ENCODE results near the gene KLF12. TPM values are rescaled to one million over a fixed set of nuclear protein-coding genes. Genes with fewer than 3 reads are reported as not detected.

Gene KLF12
- total RNA-seq, 4 donors from 2014 or later = 7.8 to 20.3 (median 14.1) TPM

DNA sequence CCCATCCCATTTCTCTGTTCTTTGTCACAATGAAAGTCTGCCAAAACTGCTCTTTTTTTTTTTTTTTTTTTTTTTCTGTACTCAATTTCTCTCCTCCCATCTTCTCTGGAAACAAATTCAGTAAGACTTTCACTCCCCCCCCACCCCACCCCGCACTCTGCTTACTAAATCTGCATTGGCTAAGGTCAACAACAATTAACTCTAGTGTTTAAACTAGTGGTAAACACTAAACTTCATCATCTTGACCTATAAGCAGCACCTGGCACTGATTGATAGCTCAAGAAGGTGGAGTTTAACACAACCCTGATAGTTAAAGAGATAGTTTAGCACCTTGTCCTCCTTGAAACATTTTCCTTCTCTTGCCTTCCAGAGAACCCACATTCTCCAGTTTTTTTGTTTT is 14.1 kb upstream of the KLF12 start:
- 65 to 71% methylated on average over 1 of the region's 1 CpG for WGBS, 2 donors
- Histone ChIP-seq H3K4me1 (no peaks in the 10 kb centered on the region), H3K9me3 (no peaks in the 10 kb centered on the region), H3K4me3 (no peak overlapping the region), H3K27ac (no peak overlapping the region), H3K27me3 (no peaks in the 10 kb centered on the region), H3K36me3 (no peaks in the 10 kb centered on the region)
- no peak for TF ChIP-seq EP300 (IDR thresholded peaks at IDR 0.05)
- TF ChIP-seq, protein P1, sequence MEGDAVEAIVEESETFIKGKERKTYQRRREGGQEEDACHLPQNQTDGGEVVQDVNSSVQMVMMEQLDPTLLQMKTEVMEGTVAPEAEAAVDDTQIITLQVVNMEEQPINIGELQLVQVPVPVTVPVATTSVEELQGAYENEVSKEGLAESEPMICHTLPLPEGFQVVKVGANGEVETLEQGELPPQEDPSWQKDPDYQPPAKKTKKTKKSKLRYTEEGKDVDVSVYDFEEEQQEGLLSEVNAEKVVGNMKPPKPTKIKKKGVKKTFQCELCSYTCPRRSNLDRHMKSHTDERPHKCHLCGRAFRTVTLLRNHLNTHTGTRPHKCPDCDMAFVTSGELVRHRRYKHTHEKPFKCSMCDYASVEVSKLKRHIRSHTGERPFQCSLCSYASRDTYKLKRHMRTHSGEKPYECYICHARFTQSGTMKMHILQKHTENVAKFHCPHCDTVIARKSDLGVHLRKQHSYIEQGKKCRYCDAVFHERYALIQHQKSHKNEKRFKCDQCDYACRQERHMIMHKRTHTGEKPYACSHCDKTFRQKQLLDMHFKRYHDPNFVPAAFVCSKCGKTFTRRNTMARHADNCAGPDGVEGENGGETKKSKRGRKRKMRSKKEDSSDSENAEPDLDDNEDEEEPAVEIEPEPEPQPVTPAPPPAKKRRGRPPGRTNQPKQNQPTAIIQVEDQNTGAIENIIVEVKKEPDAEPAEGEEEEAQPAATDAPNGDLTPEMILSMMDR (IDR thresholded peaks at IDR 0.05) = no peak
- no peak for TF ChIP-seq POLR2A (IDR thresholded peaks at IDR 0.05)
- DNase-seq (ENCODE audit: low spot score in 2 of 2) = no peak

DNA sequence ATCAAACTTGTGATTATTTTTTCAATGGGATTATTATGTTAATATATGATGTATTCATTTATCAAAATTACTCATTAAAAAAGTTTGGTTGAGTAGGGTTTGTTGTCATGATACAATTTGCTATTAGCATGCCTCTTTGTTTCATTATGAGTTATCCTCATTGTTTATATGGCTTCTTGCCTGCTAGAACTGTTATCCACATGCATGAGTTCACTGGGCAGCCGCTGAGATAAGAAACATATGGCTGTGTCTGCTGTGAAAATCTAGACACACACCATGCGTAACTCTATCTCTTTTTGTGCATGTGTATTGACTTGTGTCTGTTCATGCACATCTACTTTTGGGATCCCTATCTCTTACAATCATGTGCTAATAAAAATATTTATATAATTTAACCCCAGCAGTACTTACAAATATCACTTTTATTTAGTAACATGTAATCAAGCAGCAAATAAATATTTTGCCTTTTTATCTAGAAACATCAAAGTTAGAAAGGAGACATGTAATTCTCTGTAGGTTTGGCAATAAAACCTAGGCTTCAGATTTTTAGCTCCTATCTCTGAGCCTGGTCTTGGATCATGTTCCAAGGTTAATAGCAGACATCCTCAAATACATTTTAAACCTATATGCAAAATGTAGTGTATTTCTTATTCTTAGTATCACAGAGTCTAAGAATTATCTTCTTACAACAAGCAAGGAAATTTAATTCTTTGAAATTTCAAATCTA is 11.2 kb upstream of the KLF12 start:
- H3K36me3 ChIP-seq = no peaks in the 10 kb centered on the region
- H3K9me3 ChIP-seq = no peaks in the 10 kb centered on the region
- no peak overlapping the region for H3K4me3 ChIP-seq
- 59 to 70% methylated on average over 2 of the region's 2 CpGs for WGBS, 2 donors
- H3K27me3 ChIP-seq = no peaks in the 10 kb centered on the region
- H3K4me1 ChIP-seq = no peaks in the 10 kb centered on the region
- TF ChIP-seq, protein P1 (IDR thresholded peaks at IDR 0.05) = no peak
- TF ChIP-seq POLR2A (IDR thresholded peaks at IDR 0.05) (no peak), EP300 (IDR thresholded peaks at IDR 0.05) (no peak)
- no peak for DNase-seq (ENCODE audit: low spot score in 2 of 2)
- no peak overlapping the region for H3K27ac ChIP-seq

DNA sequence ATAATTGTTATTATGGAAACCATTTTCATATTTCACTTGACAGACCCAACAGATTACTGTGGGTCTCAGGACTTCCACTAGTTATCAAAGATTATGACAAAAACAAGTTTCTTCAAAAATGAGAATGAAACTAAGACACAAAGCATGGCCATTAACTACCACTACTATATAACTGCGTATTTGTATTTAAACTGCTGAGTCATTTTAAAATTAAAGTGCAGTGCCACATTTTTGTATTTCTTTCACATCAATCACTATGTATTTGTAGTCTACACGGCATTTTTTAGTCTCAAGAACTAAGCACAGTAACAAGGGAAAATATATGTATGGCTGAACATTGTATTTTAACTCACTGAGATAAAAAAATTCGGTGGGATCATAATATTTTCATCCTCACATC is 10.1 kb upstream of the KLF12 start:
- Histone ChIP-seq H3K4me1 (no peaks in the 10 kb centered on the region), H3K4me3 (no peak overlapping the region), H3K27me3 (no peaks in the 10 kb centered on the region), H3K36me3 (no peaks in the 10 kb centered on the region), H3K9me3 (no peaks in the 10 kb centered on the region), H3K27ac (no peak overlapping the region)
- 73 to 81% methylated on average over 3 of the region's 3 CpGs for WGBS, 2 donors
- no peak for DNase-seq (ENCODE audit: low spot score in 2 of 2)
- TF ChIP-seq, protein P1 (IDR thresholded peaks at IDR 0.05) = no peak
- TF ChIP-seq POLR2A (IDR thresholded peaks at IDR 0.05) (no peak), EP300 (IDR thresholded peaks at IDR 0.05) (no peak)

DNA sequence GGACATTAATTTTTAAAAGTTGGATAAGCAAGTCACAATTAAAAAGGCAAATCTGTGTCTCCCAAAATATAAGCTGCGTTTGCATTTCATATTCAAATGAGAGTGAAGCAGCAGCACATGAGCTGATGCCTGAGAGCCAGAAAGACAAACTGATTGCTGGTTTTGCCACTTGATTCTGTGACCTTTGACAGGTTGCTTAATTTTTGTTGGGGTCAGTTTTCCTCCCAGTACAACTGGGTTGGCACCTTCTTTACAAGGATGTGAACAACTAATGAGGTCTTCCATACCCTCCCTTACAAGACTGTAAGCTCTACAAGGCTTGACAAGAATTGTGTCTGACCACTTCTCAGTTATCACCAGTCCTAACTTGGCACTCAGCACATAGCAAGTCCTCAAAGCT is 8.1 kb upstream of the KLF12 start:
- no peaks in the 10 kb centered on the region for H3K27me3 ChIP-seq

DNA sequence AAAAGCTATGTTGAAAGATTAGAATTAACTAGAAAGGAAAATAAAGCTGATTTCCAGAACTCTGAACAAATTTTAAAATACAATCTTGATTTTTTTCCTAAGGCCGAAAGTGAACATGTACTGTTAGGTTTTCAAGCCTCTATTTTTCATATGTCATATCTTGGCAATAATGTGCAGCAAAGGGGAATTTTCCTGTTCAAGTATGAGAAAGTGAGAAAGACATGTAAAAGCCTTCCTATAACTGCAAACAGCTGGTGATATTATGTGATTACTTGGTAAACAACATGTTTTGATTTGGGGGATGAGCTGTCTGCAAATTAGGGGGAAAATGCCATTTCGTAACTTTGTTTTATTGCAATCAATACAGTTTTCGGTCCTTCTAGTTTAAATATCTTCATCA is 4.0 kb upstream of the KLF12 start:
- TF ChIP-seq POLR2A (IDR thresholded peaks at IDR 0.05) (no peak), EP300 (IDR thresholded peaks at IDR 0.05) (no peak)
- TF ChIP-seq, protein P1 (IDR thresholded peaks at IDR 0.05) = no peak
- DNase-seq (ENCODE audit: low spot score in 2 of 2) = no peak
- Histone ChIP-seq H3K9me3 (no peaks in the 10 kb centered on the region), H3K27ac (no peak overlapping the region), H3K4me3 (no peak overlapping the region), H3K36me3 (no peaks in the 10 kb centered on the region), H3K4me1 (peaks cover 0 to 6% (median 0%) of the 10 kb centered on the region in 4 donors), H3K27me3 (no peaks in the 10 kb centered on the region)
- 96 to 97% methylated on average over 3 of the region's 3 CpGs for WGBS, 2 donors

More for the DNA sequence above, 8.1 kb upstream of the KLF12 start:
- no peak for DNase-seq (ENCODE audit: low spot score in 2 of 2)
- Histone ChIP-seq H3K9me3 (no peaks in the 10 kb centered on the region), H3K4me3 (no peak overlapping the region), H3K36me3 (no peaks in the 10 kb centered on the region), H3K4me1 (no peaks in the 10 kb centered on the region), H3K27ac (no peak overlapping the region)
- 88 to 94% methylated on average over 1 of the region's 1 CpG for WGBS, 2 donors
- TF ChIP-seq POLR2A (IDR thresholded peaks at IDR 0.05) = no peak
- TF ChIP-seq EP300 (IDR thresholded peaks at IDR 0.05) = no peak
- TF ChIP-seq, protein P1 (IDR thresholded peaks at IDR 0.05) = no peak

Data from tibial nerve (tissue), 4 donors.